Measurements from ENCODE around the gene PDPK1. TPM values are rescaled to one million over a fixed set of nuclear protein-coding genes. Genes with fewer than 3 reads are reported as not detected.
A peak's percentile ranks its signal among the peaks of the same experiment; 100 is the strongest.
"Not testable (repeated sequence)": the region's sequence is repeated elsewhere in the genome, so short reads cannot be mapped to it uniquely, and the experiment has no call there.

The PDPK1 gene
- total and polyA plus RNA-seq, 8 donors, result 36.5 to 64.8 (median 44.4) TPM

DNA sequence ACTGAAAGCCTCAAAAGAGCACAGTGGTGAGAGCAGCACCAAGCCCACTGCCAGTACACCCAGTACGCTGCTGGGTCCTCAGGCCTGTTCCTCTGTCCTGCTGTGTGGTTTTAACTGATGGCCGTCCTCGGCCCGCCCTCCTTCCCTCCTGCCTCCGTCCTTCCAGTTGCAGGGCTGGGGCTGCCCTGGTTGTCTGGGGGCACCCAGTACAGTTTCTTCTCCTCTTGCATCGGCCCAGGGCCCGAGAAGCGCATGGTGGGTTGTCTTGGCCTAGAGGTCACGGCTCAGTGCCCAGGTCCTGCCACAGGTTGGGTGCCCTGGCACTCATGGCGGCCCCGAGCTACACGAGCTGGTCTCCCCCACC is 73.7 kb downstream of the PDPK1 start:
- TF ChIP-seq, protein P1, sequence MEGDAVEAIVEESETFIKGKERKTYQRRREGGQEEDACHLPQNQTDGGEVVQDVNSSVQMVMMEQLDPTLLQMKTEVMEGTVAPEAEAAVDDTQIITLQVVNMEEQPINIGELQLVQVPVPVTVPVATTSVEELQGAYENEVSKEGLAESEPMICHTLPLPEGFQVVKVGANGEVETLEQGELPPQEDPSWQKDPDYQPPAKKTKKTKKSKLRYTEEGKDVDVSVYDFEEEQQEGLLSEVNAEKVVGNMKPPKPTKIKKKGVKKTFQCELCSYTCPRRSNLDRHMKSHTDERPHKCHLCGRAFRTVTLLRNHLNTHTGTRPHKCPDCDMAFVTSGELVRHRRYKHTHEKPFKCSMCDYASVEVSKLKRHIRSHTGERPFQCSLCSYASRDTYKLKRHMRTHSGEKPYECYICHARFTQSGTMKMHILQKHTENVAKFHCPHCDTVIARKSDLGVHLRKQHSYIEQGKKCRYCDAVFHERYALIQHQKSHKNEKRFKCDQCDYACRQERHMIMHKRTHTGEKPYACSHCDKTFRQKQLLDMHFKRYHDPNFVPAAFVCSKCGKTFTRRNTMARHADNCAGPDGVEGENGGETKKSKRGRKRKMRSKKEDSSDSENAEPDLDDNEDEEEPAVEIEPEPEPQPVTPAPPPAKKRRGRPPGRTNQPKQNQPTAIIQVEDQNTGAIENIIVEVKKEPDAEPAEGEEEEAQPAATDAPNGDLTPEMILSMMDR (IDR thresholded peaks at IDR 0.05), result no peak
- ATAC-seq (no peak), DNase-seq (peak in 1 of 4 donors; percentile 40)
- H3K4me1 ChIP-seq, result peaks cover 0 to 7% of the 10 kb centered on the region in 2 donors
- intact Hi-C loops (cut with DNase I), result no loop called here
- peaks cover 0 to 27% of the 10 kb centered on the region in 2 donors for H3K36me3 ChIP-seq
- no peaks in the 10 kb centered on the region for H3K9me3 ChIP-seq
- no peak overlapping the region for H3K27ac ChIP-seq
- H3K4me3 ChIP-seq, result no peak overlapping the region
- no peaks in the 10 kb centered on the region for H3K27me3 ChIP-seq

DNA sequence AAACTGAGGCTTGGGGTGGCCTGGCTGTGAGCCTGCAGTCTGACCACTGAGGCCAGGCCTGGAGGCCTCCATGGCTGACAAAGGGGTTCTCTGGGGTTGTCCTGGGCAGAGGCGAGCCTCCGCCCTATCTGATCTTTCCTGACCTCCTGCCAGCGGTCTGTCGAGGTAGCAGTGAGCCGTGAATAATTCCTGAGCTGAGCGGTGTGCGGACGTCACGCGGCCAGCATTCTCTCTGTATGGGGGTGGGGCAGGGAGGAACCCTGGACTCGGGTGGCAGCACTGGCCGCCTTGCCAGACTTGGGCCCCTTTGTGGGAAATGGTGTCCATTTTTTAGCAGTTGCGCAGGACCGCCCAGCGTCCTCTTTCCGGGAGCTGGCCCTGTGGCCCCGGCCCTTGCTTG is 74.1 kb downstream of the PDPK1 start:
- DNase-seq; H3K4me3 ChIP-seq; H3K9me3 ChIP-seq; H3K27ac ChIP-seq; H3K4me1 ChIP-seq; intact Hi-C loops (cut with DNase I); H3K27me3 ChIP-seq; ATAC-seq: not testable (repeated sequence)
- peaks cover 0 to 27% of the 10 kb centered on the region in 2 donors for H3K36me3 ChIP-seq

DNA sequence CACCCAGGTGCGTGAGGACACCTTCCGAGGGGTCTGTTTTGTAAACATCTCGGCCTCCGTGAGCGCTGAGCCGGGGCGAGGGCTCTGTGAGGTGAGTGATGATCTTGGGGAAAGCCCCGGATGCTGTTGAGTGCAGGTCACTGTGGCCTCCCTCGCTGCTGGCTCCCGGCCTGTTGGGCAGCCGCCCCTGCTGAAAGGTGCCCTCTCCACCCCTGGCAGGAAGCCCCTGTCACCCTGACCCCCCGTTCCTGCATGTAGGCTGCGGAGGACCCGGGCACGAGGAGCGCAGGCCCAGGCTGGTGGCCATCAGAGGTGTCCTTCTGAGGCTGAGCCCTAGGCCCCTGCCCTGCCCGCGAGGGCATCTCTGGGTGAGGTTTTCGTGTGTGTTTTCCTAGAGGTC is 75.4 kb downstream of the PDPK1 start:
- H3K27me3 ChIP-seq; H3K27ac ChIP-seq; H3K4me1 ChIP-seq; H3K4me3 ChIP-seq; H3K9me3 ChIP-seq; intact Hi-C loops (cut with DNase I); ATAC-seq: not testable (repeated sequence)
- peak in 1 of 4 donors; percentile 12 for DNase-seq
- H3K36me3 ChIP-seq, result peaks cover 0 to 27% of the 10 kb centered on the region in 2 donors

DNA sequence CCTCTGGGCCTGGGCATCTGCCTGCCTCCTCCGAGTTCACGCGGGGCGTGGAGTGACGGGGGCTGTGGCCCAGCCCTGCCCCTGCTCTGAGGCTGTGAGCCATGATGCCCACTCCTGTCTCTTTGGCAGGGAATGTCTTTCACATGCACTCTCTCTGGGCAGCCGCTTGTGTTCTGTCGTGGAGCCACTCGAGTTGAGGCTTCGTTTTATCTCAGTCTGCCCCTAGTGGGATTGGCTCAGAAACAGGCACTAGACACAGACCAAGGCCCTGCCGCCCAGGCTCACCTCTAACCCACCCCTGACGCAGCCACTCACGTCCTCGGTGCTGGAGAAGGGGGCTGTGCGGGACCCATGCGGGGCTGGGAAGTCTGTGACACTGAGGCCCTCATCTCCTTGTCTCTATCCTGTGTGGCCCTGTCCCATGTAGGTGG is 77.0 kb downstream of the PDPK1 start:
- Histone ChIP-seq H3K4me1 (no peaks in the 10 kb centered on the region), H3K27ac (no peak overlapping the region), H3K27me3 (no peaks in the 10 kb centered on the region), H3K36me3 (peaks cover 0 to 27% of the 10 kb centered on the region in 2 donors), H3K9me3 (no peaks in the 10 kb centered on the region), H3K4me3 (no peak overlapping the region)
- DNase-seq, result peak in 1 of 4 donors; percentile 38
- intact Hi-C loops (cut with DNase I), result no loop called here
- TF ChIP-seq, protein P1 (IDR thresholded peaks at IDR 0.05), result no peak
- no peak for ATAC-seq

DNA sequence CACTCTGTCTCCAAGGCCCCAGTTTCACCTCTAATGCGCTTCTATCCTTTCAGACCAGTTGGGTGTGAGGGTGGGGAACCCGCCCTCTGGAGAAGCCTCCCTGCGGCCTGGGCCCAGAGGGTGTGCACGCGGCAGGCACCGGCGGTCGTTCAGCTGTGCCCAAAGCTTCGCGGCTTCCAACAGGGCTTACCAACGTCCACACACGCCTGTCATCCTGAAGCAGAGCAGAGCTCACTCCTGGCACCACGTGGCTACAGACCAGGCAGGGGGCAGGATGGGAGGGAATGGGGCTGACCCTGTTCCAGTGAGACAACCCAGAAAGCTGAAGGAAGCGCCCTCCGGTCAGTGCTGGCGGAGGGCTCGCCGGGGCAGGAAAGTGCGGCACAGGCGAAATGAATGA is 81.1 kb downstream of the PDPK1 start:
- DNase-seq; H3K27ac ChIP-seq; H3K4me3 ChIP-seq; intact Hi-C loops (cut with DNase I); H3K27me3 ChIP-seq; ATAC-seq; H3K4me1 ChIP-seq; H3K9me3 ChIP-seq: not testable (repeated sequence)
- H3K36me3 ChIP-seq, result peaks cover 0 to 14% of the 10 kb centered on the region in 2 donors

DNA sequence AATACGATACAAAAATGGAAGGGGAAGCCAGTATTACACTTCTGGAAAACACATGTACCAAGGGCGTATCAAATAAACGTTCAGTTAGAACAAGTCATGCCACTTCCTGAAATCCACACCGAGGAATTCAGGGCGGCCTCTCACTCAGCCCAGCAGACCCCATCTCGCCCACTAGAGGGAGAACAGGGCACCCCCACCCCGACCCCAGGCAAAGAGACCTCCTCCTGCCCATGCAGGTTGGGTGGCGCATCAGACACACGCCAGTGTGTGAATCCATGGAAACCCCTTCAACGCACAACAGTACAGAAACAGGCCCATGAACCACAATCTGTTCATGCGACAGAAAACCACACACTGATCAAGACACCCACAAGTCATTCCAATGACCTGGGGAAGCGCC is 81.8 kb downstream of the PDPK1 start:
- peak in 1 of 4 donors; percentile 17 for DNase-seq
- H3K36me3 ChIP-seq, result peaks cover 0 to 11% of the 10 kb centered on the region in 2 donors
- intact Hi-C loops (cut with DNase I); H3K4me1 ChIP-seq; H3K9me3 ChIP-seq; ATAC-seq; H3K27ac ChIP-seq; H3K27me3 ChIP-seq; H3K4me3 ChIP-seq: not testable (repeated sequence)

DNA sequence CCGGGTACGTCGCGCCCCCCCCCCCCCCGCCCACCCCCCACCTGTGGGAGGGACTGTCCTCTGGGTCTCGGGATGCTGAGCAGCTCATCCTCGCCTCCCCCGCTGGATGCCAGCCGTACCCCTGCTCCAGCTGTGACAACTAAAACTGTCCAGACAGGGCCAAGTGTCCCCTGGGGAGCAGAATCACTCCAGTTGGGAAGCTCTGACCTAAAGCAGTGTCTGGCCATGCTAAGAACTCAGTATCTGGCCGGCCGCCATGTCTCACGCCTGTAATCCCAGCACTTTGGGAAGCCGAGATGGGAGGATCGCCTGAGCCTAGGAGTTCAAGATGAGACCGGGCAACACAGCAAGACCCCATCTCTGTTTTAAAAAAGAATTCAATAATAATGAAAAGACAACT is 83.0 kb downstream of the PDPK1 start:
- H3K9me3 ChIP-seq; H3K36me3 ChIP-seq; ATAC-seq; H3K4me3 ChIP-seq; H3K27me3 ChIP-seq; DNase-seq; H3K27ac ChIP-seq; intact Hi-C loops (cut with DNase I); H3K4me1 ChIP-seq: not testable (repeated sequence)

DNA sequence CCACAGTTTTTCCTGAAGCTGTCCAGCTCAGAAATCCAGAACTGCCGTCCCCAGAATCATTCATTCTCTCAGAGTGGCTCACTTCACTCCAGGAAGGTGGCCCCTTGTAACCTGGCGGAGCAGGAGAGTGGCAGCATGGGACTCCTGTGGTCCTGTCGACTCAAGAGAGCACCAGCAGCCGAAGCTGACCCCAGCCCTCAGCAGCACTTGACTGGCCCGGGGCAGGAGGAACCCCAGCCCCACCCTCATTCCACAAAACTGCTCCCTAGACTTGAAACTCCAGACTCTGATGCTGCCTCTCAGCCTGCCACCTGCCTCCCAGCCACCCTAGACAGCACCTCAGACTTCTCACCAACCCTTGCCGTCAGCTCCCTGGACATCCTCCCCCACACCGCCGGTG is 83.6 kb downstream of the PDPK1 start:
- ATAC-seq; intact Hi-C loops (cut with DNase I); H3K4me1 ChIP-seq: not testable (repeated sequence)

DNA sequence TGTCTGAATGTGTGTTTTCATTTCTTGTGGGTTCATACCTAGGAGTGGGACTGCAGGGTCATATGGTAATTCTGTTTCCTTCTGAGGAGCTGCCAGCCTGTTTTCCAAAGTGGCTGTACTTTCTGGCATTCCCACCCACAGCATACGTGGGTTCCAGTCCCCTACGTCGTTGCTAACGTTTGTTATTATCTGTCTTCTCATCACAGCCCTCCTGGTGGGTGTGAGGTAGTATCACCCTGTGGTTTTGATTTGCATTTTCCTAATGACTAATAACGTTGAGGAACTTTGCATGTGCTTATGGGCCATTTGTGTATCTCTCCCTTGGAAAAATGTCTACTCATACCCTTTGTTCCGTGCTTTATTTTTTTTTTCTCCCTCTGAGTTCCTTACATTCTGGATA is 89.3 kb downstream of the PDPK1 start:
- intact Hi-C loops (cut with DNase I); H3K27me3 ChIP-seq; DNase-seq; ATAC-seq; H3K4me3 ChIP-seq; H3K9me3 ChIP-seq; H3K36me3 ChIP-seq; H3K4me1 ChIP-seq; H3K27ac ChIP-seq: not testable (repeated sequence)

More for the DNA sequence above, 83.6 kb downstream of the PDPK1 start:
- not testable (repeated sequence) for H3K27ac ChIP-seq, H3K4me3 ChIP-seq, H3K36me3 ChIP-seq, H3K9me3 ChIP-seq, H3K27me3 ChIP-seq
- peak in 1 of 4 donors; percentile 52 for DNase-seq

DNA sequence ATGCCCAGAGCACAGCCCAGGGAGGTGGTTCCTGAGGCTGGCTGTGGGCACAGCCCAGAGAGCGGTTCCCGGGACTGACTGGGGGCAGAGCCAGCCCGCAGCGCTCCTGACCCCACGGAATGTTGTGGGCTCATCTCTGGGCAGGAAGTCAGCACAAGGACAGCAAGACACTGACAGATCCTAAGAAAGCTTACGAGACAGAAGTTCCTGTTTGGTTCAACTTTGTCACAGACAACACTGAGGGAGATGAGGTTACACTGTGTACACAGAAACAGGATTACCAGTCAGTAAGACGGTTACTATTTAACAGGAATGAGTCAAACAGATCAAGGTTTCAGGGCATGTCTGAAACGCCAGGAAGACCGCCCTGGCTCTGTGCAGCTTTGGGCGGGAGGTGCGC is 93.4 kb downstream of the PDPK1 start:
- H3K4me1 ChIP-seq; H3K9me3 ChIP-seq; DNase-seq; H3K36me3 ChIP-seq; H3K4me3 ChIP-seq; H3K27ac ChIP-seq; intact Hi-C loops (cut with DNase I); H3K27me3 ChIP-seq: not testable (repeated sequence)
- ATAC-seq, result peak; percentile 42

DNA sequence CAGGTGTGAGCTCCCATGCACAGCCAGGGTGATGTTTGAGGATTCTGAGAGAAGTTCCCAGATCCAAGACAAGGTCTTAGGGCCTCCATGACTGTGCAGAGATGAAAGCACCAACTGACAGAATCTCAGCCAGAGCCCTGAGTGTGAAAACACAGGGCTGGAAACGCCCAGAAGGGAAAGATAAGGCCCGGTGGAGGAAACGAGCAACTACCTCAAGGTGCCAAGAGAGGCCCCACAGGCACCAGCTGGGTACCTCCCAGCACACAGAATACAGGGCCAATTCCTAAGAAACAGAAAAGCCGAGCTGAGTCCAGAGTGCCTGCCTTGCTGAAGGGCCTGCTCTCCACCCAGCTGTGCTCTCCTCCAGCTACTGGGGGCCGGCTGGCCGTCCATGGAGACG is 94.5 kb downstream of the PDPK1 start:
- H3K27me3 ChIP-seq; H3K4me3 ChIP-seq; H3K27ac ChIP-seq; H3K36me3 ChIP-seq; H3K9me3 ChIP-seq; DNase-seq; ATAC-seq; intact Hi-C loops (cut with DNase I); H3K4me1 ChIP-seq: not testable (repeated sequence)

Data from left lung (tissue), 10 donors.